WTC11 (cell line): ENCODE data around the gene HOXB1. TPM values are rescaled to one million over a fixed set of nuclear protein-coding genes. Genes with fewer than 3 reads are reported as not detected.
A peak's percentile ranks its signal among the peaks of the same experiment; 100 is the strongest.

Source experiments
- ATAC-seq: fragments of 200-7000 bp; cut with Tn5 transposase; 2 replicates; pipeline ENCODE4 v1.10.0; 2021; ENCODE audit warnings: mild to moderate bottlenecking, moderate library complexity
- CTCF ChIA-PET: fragments of 300-600 bp; sonication (Branson Sonifier 250); formaldehyde crosslinking; loops from one replicate; lab custom pipeline; 2021; ENCODE audit warnings: antibody characterized with exemption; lab: Charles Lee
- POLR2A ChIA-PET: fragments of 350-600 bp; sonication (Branson Sonifier 250); formaldehyde crosslinking; loops from one replicate; lab custom pipeline; 2021; ENCODE audit warnings: antibody characterized with exemption; lab: Charles Lee
- DNase-seq: peaks from one replicate; pipeline ENCODE4 v3.0.0; 2021; ENCODE audit warnings: low spot score
- H3K27ac Mint-ChIP-seq: 2 replicates; pipeline ENCODE4 v1.8.0; 2021; ENCODE audit warnings: mixed read lengths
- H3K27me3 Mint-ChIP-seq: 2 replicates; pipeline ENCODE4 v1.8.0; 2021; ENCODE audit warnings: low read depth, mild to moderate bottlenecking, moderate library complexity, mixed read lengths
- H3K36me3 Mint-ChIP-seq: 2 replicates; pipeline ENCODE4 v1.8.0; 2021; ENCODE audit warnings: mixed read lengths
- H3K4me1 Mint-ChIP-seq: 2 replicates; pipeline ENCODE4 v1.8.0; 2022; ENCODE audit warnings: mixed read lengths
- H3K4me3 Mint-ChIP-seq: 2 replicates; pipeline ENCODE4 v1.8.0; 2021; ENCODE audit warnings: mild to moderate bottlenecking, moderate library complexity, mixed read lengths
- H3K9me3 Mint-ChIP-seq: 2 replicates; pipeline ENCODE4 v1.8.0; 2021; ENCODE audit warnings: mixed read lengths
- CREM ChIP-seq: sonication (generic); formaldehyde crosslinking; IDR thresholded peaks from 2 replicates; pipeline ENCODE4 v1.8.1; 2022; ENCODE audit warnings: mild to moderate bottlenecking, missing genetic modification reagents, moderate library complexity
- E2F5 ChIP-seq: sonication (generic); formaldehyde crosslinking; IDR thresholded peaks from 2 replicates; pipeline ENCODE4 v1.8.1; 2022; ENCODE audit warnings: mild to moderate bottlenecking, moderate library complexity, missing genetic modification reagents
- ESRRA ChIP-seq: sonication (generic); formaldehyde crosslinking; IDR thresholded peaks from 2 replicates; pipeline ENCODE4 v1.8.1; 2022; ENCODE audit warnings: mild to moderate bottlenecking, missing genetic modification reagents, borderline replicate concordance
- ETV6 ChIP-seq: sonication (generic); formaldehyde crosslinking; IDR thresholded peaks from 2 replicates; pipeline ENCODE4 v1.8.1; 2022; ENCODE audit warnings: mild to moderate bottlenecking, missing genetic modification reagents
- FOXJ3 ChIP-seq: sonication (generic); formaldehyde crosslinking; IDR thresholded peaks from 2 replicates; pipeline ENCODE4 v1.9.0; 2021; ENCODE audit warnings: missing genetic modification reagents, mild to moderate bottlenecking, borderline replicate concordance
- KAT7 ChIP-seq: sonication (generic); formaldehyde crosslinking; IDR thresholded peaks from 2 replicates; pipeline ENCODE4 v1.8.1; 2023; ENCODE audit warnings: missing genetic modification reagents, mild to moderate bottlenecking, borderline replicate concordance
- MAX ChIP-seq: sonication (generic); formaldehyde crosslinking; IDR thresholded peaks from 2 replicates; pipeline ENCODE4 v1.8.0; 2022; ENCODE audit warnings: mild to moderate bottlenecking, missing genetic modification reagents
- NFE2L1 ChIP-seq: sonication (generic); formaldehyde crosslinking; IDR thresholded peaks from 2 replicates; pipeline ENCODE4 v1.8.1; 2023; ENCODE audit warnings: missing genetic modification reagents
- OVOL2 ChIP-seq: fragments of 250-450 bp; sonication (Bioruptor Pico); IDR thresholded peaks from 2 replicates; pipeline ENCODE4 v1.9.0; 2021; ENCODE audit warnings: mild to moderate bottlenecking, borderline replicate concordance
- SMAD4 ChIP-seq: sonication (generic); formaldehyde crosslinking; IDR thresholded peaks from 2 replicates; pipeline ENCODE4 v1.8.0; 2022; ENCODE audit warnings: mild to moderate bottlenecking, missing genetic modification reagents
- SP1 ChIP-seq: sonication (generic); formaldehyde crosslinking; conservative IDR thresholded peaks from 2 replicates; pipeline ENCODE4 v1.8.1; 2022; ENCODE audit warnings: missing genetic modification reagents
- ZBTB43 ChIP-seq: sonication (generic); formaldehyde crosslinking; IDR thresholded peaks from 2 replicates; pipeline ENCODE4 v1.8.1; 2023; ENCODE audit warnings: mild to moderate bottlenecking, missing genetic modification reagents
- ZMAT4 ChIP-seq: fragments of 250-450 bp; sonication (Bioruptor Pico); IDR thresholded peaks from 2 replicates; pipeline ENCODE4 v1.9.0; 2021; ENCODE audit warnings: mild to moderate bottlenecking
- ZNF219 ChIP-seq: sonication (generic); formaldehyde crosslinking; IDR thresholded peaks from 2 replicates; pipeline ENCODE4 v1.8.0; 2023; ENCODE audit warnings: missing genetic modification reagents, mild to moderate bottlenecking, borderline replicate concordance
- ZNF263 ChIP-seq: sonication (generic); formaldehyde crosslinking; IDR thresholded peaks from 2 replicates; pipeline ENCODE4 v1.8.1; 2022; ENCODE audit warnings: low read depth, mild to moderate bottlenecking, moderate library complexity, missing genetic modification reagents
- ZNF423 ChIP-seq: fragments of 250-450 bp; sonication (Bioruptor Pico); IDR thresholded peaks from 2 replicates; pipeline ENCODE4 v2.1.2; 2022; ENCODE audit warnings: mild to moderate bottlenecking, moderate library complexity
- total RNA-seq: library from RNA; stranded (reverse); gene quantifications from 3 replicates; pipeline ENCODE4 v1.2.3, GENCODE V29; 2021
- TF ChIP-seq, protein P1 (sequence below): sonication (generic); formaldehyde crosslinking; IDR thresholded peaks from 2 replicates; pipeline ENCODE4 v1.8.1; 2022; ENCODE audit warnings: low read depth, missing genetic modification reagents, borderline replicate concordance
- TF ChIP-seq, protein P2 (sequence below): sonication (generic); formaldehyde crosslinking; IDR thresholded peaks from 2 replicates; pipeline ENCODE4 v1.8.1; 2023; ENCODE audit warnings: mild to moderate bottlenecking, missing genetic modification reagents, moderate library complexity
- TF ChIP-seq, protein P3 (sequence below): sonication (generic); formaldehyde crosslinking; IDR thresholded peaks from 2 replicates; pipeline ENCODE4 v1.8.1; 2022; ENCODE audit warnings: missing genetic modification reagents, borderline replicate concordance

The HOXB1 gene
- total RNA-seq, 1 experiment from 2014 or later = 0.63 TPM

- peaks cover 84% of the 10 kb centered on the region for H3K27me3 Mint-ChIP-seq
- peak overlapping the region; percentile 48; the same call in 1 of the 2 replicates for H3K27ac Mint-ChIP-seq
- no peak for DNase-seq
These were observed 14.6 kb downstream of the HOXB1 start for GRCh38 chr17:48515925-48516900.

DNA sequence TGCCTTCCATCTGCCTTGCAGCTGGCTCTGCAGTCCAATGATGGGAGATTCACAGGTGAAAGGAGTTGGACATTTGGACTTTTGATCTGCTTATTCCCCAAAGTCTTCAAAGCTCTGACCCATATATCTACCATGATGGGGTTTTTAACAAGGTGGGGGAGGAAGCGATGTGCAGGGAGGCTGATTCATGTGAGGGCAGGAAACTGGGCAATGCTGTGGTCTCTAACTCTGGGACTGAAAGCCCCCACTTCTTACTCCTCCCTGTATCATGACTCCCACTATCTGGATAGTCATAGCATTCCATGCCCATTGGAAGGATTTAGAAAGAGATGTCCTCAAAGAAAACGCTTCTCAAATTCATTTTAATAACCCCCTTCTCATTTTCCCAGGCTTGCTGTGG is 16.3 kb downstream of the HOXB1 start:
- Mint-ChIP-seq H3K36me3 (no peaks in the 10 kb centered on the region), H3K4me3 (no peak overlapping the region), H3K4me1 (peaks cover 41% of the 10 kb centered on the region), H3K27me3 (peaks cover 69% of the 10 kb centered on the region), H3K27ac (no peak overlapping the region), H3K9me3 (peaks cover 5% of the 10 kb centered on the region)
- no peak for TF ChIP-seq CREM
- no peak for TF ChIP-seq E2F5
- no peak for TF ChIP-seq MAX
- TF ChIP-seq ZMAT4 = no peak
- TF ChIP-seq ZNF219 = no peak
- no peak for TF ChIP-seq ETV6
- TF ChIP-seq OVOL2 = no peak
- TF ChIP-seq FOXJ3 (CRISPR knock-in tag) = no peak
- no peak for TF ChIP-seq ZNF263 (CRISPR knock-in tag)
- TF ChIP-seq, protein P1, sequence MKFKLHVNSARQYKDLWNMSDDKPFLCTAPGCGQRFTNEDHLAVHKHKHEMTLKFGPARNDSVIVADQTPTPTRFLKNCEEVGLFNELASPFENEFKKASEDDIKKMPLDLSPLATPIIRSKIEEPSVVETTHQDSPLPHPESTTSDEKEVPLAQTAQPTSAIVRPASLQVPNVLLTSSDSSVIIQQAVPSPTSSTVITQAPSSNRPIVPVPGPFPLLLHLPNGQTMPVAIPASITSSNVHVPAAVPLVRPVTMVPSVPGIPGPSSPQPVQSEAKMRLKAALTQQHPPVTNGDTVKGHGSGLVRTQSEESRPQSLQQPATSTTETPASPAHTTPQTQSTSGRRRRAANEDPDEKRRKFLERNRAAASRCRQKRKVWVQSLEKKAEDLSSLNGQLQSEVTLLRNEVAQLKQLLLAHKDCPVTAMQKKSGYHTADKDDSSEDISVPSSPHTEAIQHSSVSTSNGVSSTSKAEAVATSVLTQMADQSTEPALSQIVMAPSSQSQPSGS (CRISPR knock-in tag) = no peak
- no peak for TF ChIP-seq SMAD4
- TF ChIP-seq NFE2L1 (CRISPR knock-in tag) = no peak
- TF ChIP-seq, protein P2, sequence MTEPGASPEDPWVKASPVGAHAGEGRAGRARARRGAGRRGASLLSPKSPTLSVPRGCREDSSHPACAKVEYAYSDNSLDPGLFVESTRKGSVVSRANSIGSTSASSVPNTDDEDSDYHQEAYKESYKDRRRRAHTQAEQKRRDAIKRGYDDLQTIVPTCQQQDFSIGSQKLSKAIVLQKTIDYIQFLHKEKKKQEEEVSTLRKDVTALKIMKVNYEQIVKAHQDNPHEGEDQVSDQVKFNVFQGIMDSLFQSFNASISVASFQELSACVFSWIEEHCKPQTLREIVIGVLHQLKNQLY (CRISPR knock-in tag) = no peak
- TF ChIP-seq ZBTB43 (CRISPR knock-in tag) = no peak
- no peak for TF ChIP-seq ZNF423
- TF ChIP-seq KAT7 (CRISPR knock-in tag) = no peak
- TF ChIP-seq ESRRA (CRISPR knock-in tag) = no peak
- DNase-seq (no peak), ATAC-seq (no peak)
- CTCF ChIA-PET = interaction anchor here (1.0 kb wide), 1 partner anchor 11 kb away, joined by 3 read pairs; no protein-coding TSS in a partner anchor
- POLR2A ChIA-PET = no interaction called here

More at GRCh38 chr17:48515925-48516900, 14.6 kb downstream of the HOXB1 start:
- CTCF ChIA-PET = interaction anchor here (0.5 to 1.9 kb wide), 14 partner anchors 10 to 363 kb away, joined by 3 to 8 read pairs (median 4); partner anchors contain the start of gene HOXB5
- TF ChIP-seq, protein P3, sequence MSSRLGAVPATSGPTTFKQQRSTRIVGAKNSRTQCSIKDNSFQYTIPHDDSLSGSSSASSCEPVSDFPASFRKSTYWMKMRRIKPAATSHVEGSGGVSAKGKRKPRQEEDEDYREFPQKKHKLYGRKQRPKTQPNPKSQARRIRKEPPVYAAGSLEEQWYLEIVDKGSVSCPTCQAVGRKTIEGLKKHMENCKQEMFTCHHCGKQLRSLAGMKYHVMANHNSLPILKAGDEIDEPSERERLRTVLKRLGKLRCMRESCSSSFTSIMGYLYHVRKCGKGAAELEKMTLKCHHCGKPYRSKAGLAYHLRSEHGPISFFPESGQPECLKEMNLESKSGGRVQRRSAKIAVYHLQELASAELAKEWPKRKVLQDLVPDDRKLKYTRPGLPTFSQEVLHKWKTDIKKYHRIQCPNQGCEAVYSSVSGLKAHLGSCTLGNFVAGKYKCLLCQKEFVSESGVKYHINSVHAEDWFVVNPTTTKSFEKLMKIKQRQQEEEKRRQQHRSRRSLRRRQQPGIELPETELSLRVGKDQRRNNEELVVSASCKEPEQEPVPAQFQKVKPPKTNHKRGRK (CRISPR knock-in tag) = peak; percentile 91; the same call in 1 of the 2 replicates
- TF ChIP-seq SP1 = no peak
- Mint-ChIP-seq H3K4me1 (peaks cover 57% of the 10 kb centered on the region), H3K9me3 (peaks cover 5% of the 10 kb centered on the region), H3K4me3 (peak overlapping the region; percentile 10; the same call in 1 of the 2 replicates), H3K36me3 (no peaks in the 10 kb centered on the region)
- POLR2A ChIA-PET = interaction anchor here (0.7 kb wide), 1 partner anchor 193 kb away, joined by 3 read pairs; no protein-coding TSS in a partner anchor
- peak; percentile 84 for ATAC-seq
